Transverse colon (tissue), 4 donors: ENCODE data around the gene PCDHGA1. TPM values are rescaled to one million over a fixed set of nuclear protein-coding genes. Genes with fewer than 3 reads are reported as not detected.

Source experiments
- DNase-seq: peaks from one replicate; pipeline ENCODE4 v3.0.0-alpha.2; 2019
- H3K27ac ChIP-seq, 4 donors: fragments of 200-600 bp; sonication (generic); 2 replicates each; pipeline ENCODE4 v1.5.1; 2016 to 2018; ENCODE audit warnings: inconsistent platforms in 4 of 4
- H3K27me3 ChIP-seq: fragments of 200-600 bp; sonication (generic); 2 replicates; pipeline ENCODE4 v1.5.1; 2017; ENCODE audit warnings: inconsistent platforms
- H3K36me3 ChIP-seq, 4 donors: fragments of 200-600 bp; sonication (generic); 2 replicates each; pipeline ENCODE4 v1.5.1; 2017 to 2019; ENCODE audit warnings: inconsistent platforms in 4 of 4
- H3K4me1 ChIP-seq, 4 donors: fragments of 200-600 bp; sonication (generic); 2 replicates each; pipeline ENCODE4 v1.5.1; 2017 to 2020; ENCODE audit warnings: inconsistent platforms in 4 of 4
- H3K4me3 ChIP-seq, 4 donors: fragments of 200-600 bp; sonication (generic); 1 replicate in 1 of 4; 2 replicates in 3 of 4; pipeline versions ENCODE4 v1.5.1 to v1.6.1; 2017 to 2019; ENCODE audit warnings: inconsistent platforms in 4 of 4
- H3K9me3 ChIP-seq, 2 donors: fragments of 200-600 bp; sonication (generic); 2 replicates each; pipeline ENCODE4 v1.5.1; 2017 to 2019; ENCODE audit warnings: inconsistent platforms in 2 of 2
- CTCF ChIP-seq, 5 experiments: fragments of 200-600 bp in 3 of 5; fragments of 450-650 bp in 2 of 5; sonication (generic) in 3 of 5; IDR thresholded peaks; 1 replicate in 2 of 5; 2 replicates in 3 of 5; pipeline ENCODE4 v1.5.1; 2016 to 2017; ENCODE audit warnings: antibody characterized with exemption in 5 of 5, inconsistent platforms in 3 of 5, mild to moderate bottlenecking in 2 of 5, moderate library complexity in 1 of 5
- EP300 ChIP-seq: sonication (generic); formaldehyde crosslinking; IDR thresholded peaks from one replicate; pipeline ENCODE4 v1.6.1; 2017; ENCODE audit warnings: antibody characterized with exemption, low read depth
- POLR2A ChIP-seq: fragments of 450-650 bp; IDR thresholded peaks from one replicate; pipeline ENCODE4 v1.6.1; 2016; ENCODE audit warnings: antibody characterized with exemption, mild to moderate bottlenecking, moderate library complexity
- POLR2AphosphoS5 ChIP-seq, 3 donors: sonication (generic); formaldehyde crosslinking; IDR thresholded peaks; one replicate each; pipeline ENCODE4 v1.6.1; 2016; ENCODE audit warnings: antibody characterized with exemption in 3 of 3
- WGBS, 2 donors: methylation state at CpG; one replicate each; pipeline ENCODE4 v1.1.5; 2018; ENCODE audit warnings: low coverage in 1 of 2; 5-methylcytosine and 5-hydroxymethylcytosine counted together
- in situ Hi-C, 4 donors: fragments of 200-750 bp; cut with MboI; loops; one replicate each; pipeline versions ENCODE4 v1.15.0 to v1.15.1; 2017; ENCODE audit warnings: low sequenced_read_pairs in 3 of 4, low pct_ligation_motif_present in 1 of 4, low pct_unique_long_range_greater_than_20kb in 1 of 4
- intact Hi-C: fragments of 100-400 bp; cut with DNase I; formaldehyde crosslinking; loops from one replicate; pipeline ENCODE4 v1.15.1; 2023; ENCODE audit warnings: low total_unique reads
- total RNA-seq, 4 donors: library from RNA; depleted of rRNA; stranded (reverse); fragments of >200 nt; gene quantifications; one replicate each; pipeline ENCODE4 v1.1.0, GENCODE V29; 2016

Gene PCDHGA1
- total RNA-seq, 4 donors from 2014 or later = 0.55 to 0.64 TPM; not detected in 2

DNA sequence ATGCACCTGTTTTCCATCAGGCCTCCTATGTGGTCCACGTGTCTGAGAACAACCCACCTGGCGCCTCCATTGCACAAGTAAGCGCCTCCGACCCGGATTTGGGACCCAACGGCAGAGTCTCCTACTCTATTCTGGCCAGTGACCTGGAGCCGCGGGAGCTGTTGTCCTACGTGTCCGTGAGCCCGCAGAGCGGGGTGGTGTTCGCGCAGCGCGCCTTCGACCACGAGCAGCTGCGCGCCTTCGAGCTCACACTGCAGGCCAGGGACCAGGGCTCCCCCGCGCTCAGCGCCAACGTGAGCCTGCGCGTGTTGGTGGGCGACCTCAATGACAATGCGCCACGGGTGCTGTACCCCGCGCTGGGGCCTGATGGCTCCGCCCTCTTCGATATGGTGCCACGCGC lies 21.3 kb downstream of the PCDHGA1 start:
- TF ChIP-seq EP300 (no peak), CTCF (IDR thresholded peaks at IDR 0.05) (no peak), POLR2AphosphoS5 (IDR thresholded peaks at IDR 0.05) (no peak), POLR2A (no peak)
- in situ Hi-C loops = loop anchor here in 1 of 4 donors (25.0 kb wide), 1 partner anchor 211 kb away; no protein-coding TSS in a partner anchor
- Histone ChIP-seq H3K4me3 (no peak overlapping the region), H3K36me3 (no peaks in the 10 kb centered on the region), H3K9me3 (peaks cover 22 to 65% of the 10 kb centered on the region in 2 donors), H3K27me3 (peaks cover 15% of the 10 kb centered on the region), H3K27ac (no peak overlapping the region), H3K4me1 (no peaks in the 10 kb centered on the region)
- WGBS, 2 donors = 87% methylated on average over 35 of the region's 36 CpGs; no CpG with 5 or more reads in 1 of the 2 donors
- intact Hi-C loops = no loop called here
- no peak for DNase-seq

GRCh38 chr5:141354900-141355469 lies 24.7 kb downstream of the PCDHGA1 start, which contains the start of gene PCDHGA4:
Gene PCDHGA4, plus strand, starts transcription at chr5:141355021. Its CDS starts 87 bp downstream, at chr5:141355108.
- Histone ChIP-seq H3K27me3 (peaks cover 15% of the 10 kb centered on the region), H3K4me3 (peak within 1 kb of the TSS in 1 of 4 donors; percentile 29), H3K4me1 (no peaks in the 10 kb centered on the region), H3K9me3 (peaks cover 40 to 76% of the 10 kb centered on the region in 2 donors), H3K27ac (no peak within 1 kb of the TSS), H3K36me3 (no peaks in the 10 kb centered on the region)
- in situ Hi-C loops = loop anchor here in 1 of 4 donors (25.0 kb wide), 1 partner anchor 207 kb away; no protein-coding TSS in a partner anchor
- 26 to 44% methylated on average over 2 to 29 of the region's 29 CpGs for WGBS, 2 donors
- no peak for TF ChIP-seq POLR2AphosphoS5 (IDR thresholded peaks at IDR 0.05)
- TF ChIP-seq CTCF (IDR thresholded peaks at IDR 0.05) = peak in 3 of 5 experiments; percentile 16 to 27 (median 23)
- DNase-seq = no peak
- intact Hi-C loops = no loop called here

GRCh38 chr5:141355641-141356040 lies 25.3 kb downstream of the PCDHGA1 start:
- H3K4me1 ChIP-seq = no peaks in the 10 kb centered on the region
- intact Hi-C loops = no loop called here
- H3K36me3 ChIP-seq = no peaks in the 10 kb centered on the region
- in situ Hi-C loops = loop anchor here in 1 of 4 donors (25.0 kb wide), 1 partner anchor 207 kb away; no protein-coding TSS in a partner anchor
- 77 to 85% methylated on average over 20 to 24 of the region's 24 CpGs for WGBS, 2 donors
- TF ChIP-seq POLR2AphosphoS5 (IDR thresholded peaks at IDR 0.05) (no peak), EP300 (no peak), CTCF (IDR thresholded peaks at IDR 0.05) (no peak)
- DNase-seq = no peak
- no peak overlapping the region for H3K4me3 ChIP-seq
- H3K9me3 ChIP-seq = peaks cover 43 to 77% of the 10 kb centered on the region in 2 donors
- H3K27me3 ChIP-seq = peaks cover 18% of the 10 kb centered on the region
- H3K27ac ChIP-seq = no peak overlapping the region

- H3K36me3 ChIP-seq = no peaks in the 10 kb centered on the region
- TF ChIP-seq POLR2A (no peak), POLR2AphosphoS5 (IDR thresholded peaks at IDR 0.05) (no peak), CTCF (IDR thresholded peaks at IDR 0.05) (no peak), EP300 (no peak)
- H3K27ac ChIP-seq = no peak overlapping the region
- H3K4me3 ChIP-seq = no peak overlapping the region
- peaks cover 13% of the 10 kb centered on the region for H3K27me3 ChIP-seq
- in situ Hi-C loops = loop anchor here in 1 of 4 donors (25.0 kb wide), 1 partner anchor 206 kb away; no protein-coding TSS in a partner anchor
- peaks cover 42 to 79% of the 10 kb centered on the region in 2 donors for H3K9me3 ChIP-seq
- WGBS, 2 donors = 75 to 76% methylated on average over 5 of the region's 5 CpGs
- no peak for DNase-seq
- H3K4me1 ChIP-seq = no peaks in the 10 kb centered on the region
- intact Hi-C loops = no loop called here
Observed at GRCh38 chr5:141356133-141356532, 25.8 kb downstream of the PCDHGA1 start.
